Cardiac fibroblast (primary cell): ENCODE results near the gene B4GALNT1.
A peak's percentile ranks its signal among the peaks of the same experiment; 100 is the strongest.
"Not testable (repeated sequence)": the region's sequence is repeated elsewhere in the genome, so short reads cannot be mapped to it uniquely, and the experiment has no call there.

Experiments
- DNase-seq, 2 donors: peaks; one replicate each; pipeline versions ENCODE4 v3.0.0 to v3.0.0-alpha.2; 2010; ENCODE audit warnings: low read depth in 2 of 2
- H3K4me3 ChIP-seq, 2 donors: replicated peaks in 1 of 2; 1 replicate in 1 of 2; 2 replicates in 1 of 2; pipeline ENCODE4 v1.5.1; 2011; ENCODE audit warnings: low read depth in 2 of 2, low read length in 2 of 2, mild to moderate bottlenecking in 2 of 2, moderate library complexity in 1 of 2
- CTCF ChIP-seq: IDR thresholded peaks from one replicate; pipeline ENCODE4 v1.5.1; 2011; ENCODE audit warnings: low read depth, mild to moderate bottlenecking, low read length, inconsistent platforms

The B4GALNT1 gene

GRCh38 chr12:57632958-57633840 is at the start of gene B4GALNT1:
B4GALNT1 (minus strand) TSS chr12:57633201; CDS start chr12:57632132, 1,069 bp downstream.
- peak within 1 kb of the TSS; percentile 51 to 59 for H3K4me3 ChIP-seq
- DNase-seq, result peak; percentile 56 to 61
- peak; percentile 85 for TF ChIP-seq CTCF

- H3K4me3 ChIP-seq, result no peak overlapping the region
- DNase-seq, result no peak
- TF ChIP-seq CTCF, result no peak
Observed at GRCh38 chr12:57679697-57680096, 46.7 kb upstream of the B4GALNT1 start.

- not testable (repeated sequence) for DNase-seq, H3K4me3 ChIP-seq
Observed at GRCh38 chr12:57677947-57678346, 44.9 kb upstream of the B4GALNT1 start.

GRCh38 chr12:57674691-57675090 is 41.7 kb upstream of the B4GALNT1 start:
- no peak for DNase-seq
- TF ChIP-seq CTCF, result no peak
- H3K4me3 ChIP-seq, result no peak overlapping the region

GRCh38 chr12:57672801-57673200 is 39.8 kb upstream of the B4GALNT1 start:
- DNase-seq, result no peak
- no peak overlapping the region for H3K4me3 ChIP-seq
- no peak for TF ChIP-seq CTCF

GRCh38 chr12:57671811-57672210 is 38.8 kb upstream of the B4GALNT1 start:
- H3K4me3 ChIP-seq, DNase-seq: not testable (repeated sequence)

- not testable (repeated sequence) for H3K4me3 ChIP-seq, DNase-seq
Observed at GRCh38 chr12:57669691-57670090, 36.7 kb upstream of the B4GALNT1 start.

GRCh38 chr12:57666897-57667296 is 33.9 kb upstream of the B4GALNT1 start:
- no peak for TF ChIP-seq CTCF
- H3K4me3 ChIP-seq, result no peak overlapping the region
- DNase-seq, result no peak

GRCh38 chr12:57665066-57665820 is 32.2 kb upstream of the B4GALNT1 start:
- not testable (repeated sequence) for H3K4me3 ChIP-seq, DNase-seq
